ENCODE data around the gene MKLN1. TPM values are rescaled to one million over a fixed set of nuclear protein-coding genes. Genes with fewer than 3 reads are reported as not detected.

MKLN1 gene
- polyA plus RNA-seq, 1 of the 3 experiments (the other 2 are of a cell fraction): 11.0 TPM

DNA sequence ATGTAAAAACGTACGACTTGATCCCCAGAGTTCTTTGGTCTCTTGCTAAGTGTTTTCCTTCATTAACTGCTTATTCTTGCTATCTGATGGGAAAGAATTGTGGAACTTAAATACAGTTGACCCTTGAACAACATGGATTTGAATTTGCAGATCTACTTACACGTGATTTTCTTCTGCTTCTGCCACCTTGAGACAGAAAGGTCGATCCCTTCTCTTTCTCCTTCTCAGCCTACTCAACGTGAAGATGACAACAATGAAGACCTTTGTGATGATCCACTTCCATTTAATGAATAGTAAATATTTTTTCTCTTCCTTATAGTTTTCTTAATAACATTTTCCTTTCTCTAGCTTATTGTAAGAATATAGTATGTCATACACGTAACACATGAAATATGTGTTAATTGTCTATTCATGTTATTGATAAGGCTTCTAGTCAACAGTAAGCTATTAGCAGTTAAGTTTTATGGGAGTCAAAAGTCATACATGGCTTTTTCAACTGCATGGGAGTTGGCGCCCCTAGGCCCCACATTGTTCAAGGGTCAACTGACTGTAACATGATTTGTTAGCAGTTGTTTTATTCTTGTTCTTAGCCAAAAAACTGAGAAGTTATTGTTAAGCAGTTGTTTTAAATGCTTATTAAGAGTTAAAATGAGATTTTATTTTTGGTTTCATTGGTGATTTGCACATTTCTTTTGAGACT is 11.2 kb downstream of the MKLN1 start:
- H3K36me3 ChIP-seq (replicated peaks in 1 of 2; ENCODE audit: control insufficient read depth in 1 of 2, insufficient read depth in 2 of 2, low read length in 1 of 2): peaks cover 25 to 86% of the 10 kb centered on the region in 2 experiments
- peaks cover 32% of the 10 kb centered on the region for H3F3A ChIP-seq (replicated peaks; ENCODE audit: insufficient read depth)
- no peaks in the 10 kb centered on the region for H3K9me2 ChIP-seq
- no peaks in the 10 kb centered on the region; a peak in 1 of 4 replicates for H3K4me1 ChIP-seq (ENCODE audit: control insufficient read depth in 1 of 2, insufficient read depth in 2 of 2, low read depth in 1 of 2, low read length in 1 of 2)
- H3K4me2 ChIP-seq: no peak overlapping the region
- ChIA-PET CTCF (interaction anchor here (0.8 kb wide), 1 partner anchor 11 kb away, joined by 3 read pairs; the partner anchor contains the start of gene MKLN1), POLR2A (interaction anchor here (1.4 kb wide), 1 partner anchor 11 kb away, joined by 3 read pairs; no protein-coding TSS in a partner anchor)
- H3K9me3 ChIP-seq: peaks cover 44% of the 10 kb centered on the region
- no peak for DNase-seq
- H3K27ac ChIP-seq (ENCODE audit: low read depth in 2 of 2, low read length in 1 of 2): no peak overlapping the region
- H3K79me2 ChIP-seq (ENCODE audit: insufficient read depth): peaks cover 100% of the 10 kb centered on the region
- no peak overlapping the region for H2AFZ ChIP-seq (ENCODE audit: low read depth)
- WGBS (ENCODE audit: low lambda C conversion rate): 82% methylated on average over 7 of the region's 7 CpGs
- no peak overlapping the region for H3K9ac ChIP-seq
- H3K27me3 ChIP-seq (ENCODE audit: insufficient read depth): no peaks in the 10 kb centered on the region
- no peak for TF ChIP-seq SMC3 (IDR thresholded peaks at IDR 0.05; ENCODE audit: low read depth, low read length)
- TF ChIP-seq USF1 (IDR thresholded peaks at IDR 0.05; ENCODE audit: borderline replicate concordance, low read depth): no peak
- no peak for TF ChIP-seq RCOR1 (IDR thresholded peaks at IDR 0.05; ENCODE audit: low read length)
- TF ChIP-seq, protein P1, sequence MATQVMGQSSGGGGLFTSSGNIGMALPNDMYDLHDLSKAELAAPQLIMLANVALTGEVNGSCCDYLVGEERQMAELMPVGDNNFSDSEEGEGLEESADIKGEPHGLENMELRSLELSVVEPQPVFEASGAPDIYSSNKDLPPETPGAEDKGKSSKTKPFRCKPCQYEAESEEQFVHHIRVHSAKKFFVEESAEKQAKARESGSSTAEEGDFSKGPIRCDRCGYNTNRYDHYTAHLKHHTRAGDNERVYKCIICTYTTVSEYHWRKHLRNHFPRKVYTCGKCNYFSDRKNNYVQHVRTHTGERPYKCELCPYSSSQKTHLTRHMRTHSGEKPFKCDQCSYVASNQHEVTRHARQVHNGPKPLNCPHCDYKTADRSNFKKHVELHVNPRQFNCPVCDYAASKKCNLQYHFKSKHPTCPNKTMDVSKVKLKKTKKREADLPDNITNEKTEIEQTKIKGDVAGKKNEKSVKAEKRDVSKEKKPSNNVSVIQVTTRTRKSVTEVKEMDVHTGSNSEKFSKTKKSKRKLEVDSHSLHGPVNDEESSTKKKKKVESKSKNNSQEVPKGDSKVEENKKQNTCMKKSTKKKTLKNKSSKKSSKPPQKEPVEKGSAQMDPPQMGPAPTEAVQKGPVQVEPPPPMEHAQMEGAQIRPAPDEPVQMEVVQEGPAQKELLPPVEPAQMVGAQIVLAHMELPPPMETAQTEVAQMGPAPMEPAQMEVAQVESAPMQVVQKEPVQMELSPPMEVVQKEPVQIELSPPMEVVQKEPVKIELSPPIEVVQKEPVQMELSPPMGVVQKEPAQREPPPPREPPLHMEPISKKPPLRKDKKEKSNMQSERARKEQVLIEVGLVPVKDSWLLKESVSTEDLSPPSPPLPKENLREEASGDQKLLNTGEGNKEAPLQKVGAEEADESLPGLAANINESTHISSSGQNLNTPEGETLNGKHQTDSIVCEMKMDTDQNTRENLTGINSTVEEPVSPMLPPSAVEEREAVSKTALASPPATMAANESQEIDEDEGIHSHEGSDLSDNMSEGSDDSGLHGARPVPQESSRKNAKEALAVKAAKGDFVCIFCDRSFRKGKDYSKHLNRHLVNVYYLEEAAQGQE (IDR thresholded peaks at IDR 0.05; ENCODE audit: low read depth, low read length): no peak
- no peak for TF ChIP-seq ELF1 (IDR thresholded peaks at IDR 0.05)
- no peak for TF ChIP-seq USF2 (IDR thresholded peaks at IDR 0.05; ENCODE audit: borderline replicate concordance, low read depth, low read length)
- TF ChIP-seq JUND (IDR thresholded peaks at IDR 0.05): no peak
- TF ChIP-seq POLR2AphosphoS5 (IDR thresholded peaks at IDR 0.05; ENCODE audit: low read depth, low read length): no peak
- no peak for TF ChIP-seq MEF2A (IDR thresholded peaks at IDR 0.05; ENCODE audit: borderline replicate concordance, low read depth)
- no peak for TF ChIP-seq NRF1 (IDR thresholded peaks at IDR 0.05; ENCODE audit: low read depth, low read length)
- TF ChIP-seq GATA2 (CRISPR knock-in tag; IDR thresholded peaks at IDR 0.05): no peak
- TF ChIP-seq TCF12 (IDR thresholded peaks at IDR 0.05): no peak
- no peak for TF ChIP-seq EZH2phosphoT487 (IDR thresholded peaks at IDR 0.05; ENCODE audit: borderline replicate concordance, low read depth)
- TF ChIP-seq NFIC (IDR thresholded peaks at IDR 0.05; ENCODE audit: borderline replicate concordance): no peak
- TF ChIP-seq SIN3A (IDR thresholded peaks at IDR 0.05; ENCODE audit: borderline replicate concordance, low read depth, low read length): no peak
- TF ChIP-seq MXI1 (IDR thresholded peaks at IDR 0.05; ENCODE audit: low read depth, low read length): no peak
- no peak for TF ChIP-seq FOXM1 (IDR thresholded peaks at IDR 0.05; ENCODE audit: low read depth)
- TF ChIP-seq, protein P2, sequence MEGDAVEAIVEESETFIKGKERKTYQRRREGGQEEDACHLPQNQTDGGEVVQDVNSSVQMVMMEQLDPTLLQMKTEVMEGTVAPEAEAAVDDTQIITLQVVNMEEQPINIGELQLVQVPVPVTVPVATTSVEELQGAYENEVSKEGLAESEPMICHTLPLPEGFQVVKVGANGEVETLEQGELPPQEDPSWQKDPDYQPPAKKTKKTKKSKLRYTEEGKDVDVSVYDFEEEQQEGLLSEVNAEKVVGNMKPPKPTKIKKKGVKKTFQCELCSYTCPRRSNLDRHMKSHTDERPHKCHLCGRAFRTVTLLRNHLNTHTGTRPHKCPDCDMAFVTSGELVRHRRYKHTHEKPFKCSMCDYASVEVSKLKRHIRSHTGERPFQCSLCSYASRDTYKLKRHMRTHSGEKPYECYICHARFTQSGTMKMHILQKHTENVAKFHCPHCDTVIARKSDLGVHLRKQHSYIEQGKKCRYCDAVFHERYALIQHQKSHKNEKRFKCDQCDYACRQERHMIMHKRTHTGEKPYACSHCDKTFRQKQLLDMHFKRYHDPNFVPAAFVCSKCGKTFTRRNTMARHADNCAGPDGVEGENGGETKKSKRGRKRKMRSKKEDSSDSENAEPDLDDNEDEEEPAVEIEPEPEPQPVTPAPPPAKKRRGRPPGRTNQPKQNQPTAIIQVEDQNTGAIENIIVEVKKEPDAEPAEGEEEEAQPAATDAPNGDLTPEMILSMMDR (IDR thresholded peaks at IDR 0.05): no peak
- TF ChIP-seq, protein P3, sequence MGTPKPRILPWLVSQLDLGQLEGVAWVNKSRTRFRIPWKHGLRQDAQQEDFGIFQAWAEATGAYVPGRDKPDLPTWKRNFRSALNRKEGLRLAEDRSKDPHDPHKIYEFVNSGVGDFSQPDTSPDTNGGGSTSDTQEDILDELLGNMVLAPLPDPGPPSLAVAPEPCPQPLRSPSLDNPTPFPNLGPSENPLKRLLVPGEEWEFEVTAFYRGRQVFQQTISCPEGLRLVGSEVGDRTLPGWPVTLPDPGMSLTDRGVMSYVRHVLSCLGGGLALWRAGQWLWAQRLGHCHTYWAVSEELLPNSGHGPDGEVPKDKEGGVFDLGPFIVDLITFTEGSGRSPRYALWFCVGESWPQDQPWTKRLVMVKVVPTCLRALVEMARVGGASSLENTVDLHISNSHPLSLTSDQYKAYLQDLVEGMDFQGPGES (IDR thresholded peaks at IDR 0.05; ENCODE audit: low read depth, low read length): no peak
- no peak overlapping the region for H3K4me3 ChIP-seq (ENCODE audit: low read depth in 2 of 2, low read length in 1 of 2)
- peaks cover 78% of the 10 kb centered on the region for H4K20me1 ChIP-seq (ENCODE audit: insufficient read depth)

Measured in SK-N-SH (cell line).